ENCODE results near the gene GRIN3A.

DNA sequence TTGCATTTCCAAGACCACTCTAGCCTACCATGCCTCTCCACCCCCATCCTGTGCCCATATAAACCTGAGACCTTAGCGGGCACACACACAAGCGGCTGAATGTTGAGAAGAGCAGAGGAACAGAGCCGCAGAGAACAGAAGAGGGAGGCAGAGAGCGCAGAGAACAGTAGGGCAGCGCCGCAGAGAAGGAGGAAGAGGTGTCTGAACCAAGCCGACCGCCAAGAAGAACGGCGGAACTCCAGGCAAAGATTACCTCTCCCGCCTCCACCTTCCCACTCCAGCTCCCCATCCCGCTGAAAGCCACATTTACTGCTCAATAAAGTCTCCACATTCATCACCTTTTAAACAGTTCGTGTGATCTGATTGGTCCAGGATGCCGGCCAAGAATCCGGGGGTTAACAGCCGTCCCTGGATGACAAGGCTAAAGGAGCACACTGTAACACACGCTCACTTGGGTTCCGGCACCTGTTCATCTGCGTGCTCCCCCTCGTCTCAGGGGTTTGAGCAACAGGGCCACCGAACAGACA is 33.2 kb downstream of the GRIN3A start:
- TF ChIP-seq POLR2A (IDR thresholded peaks at IDR 0.05; ENCODE audit: low read length) (no peak), GATA1 (IDR thresholded peaks at IDR 0.05; ENCODE audit: low read depth, low read length) (no peak)

Measured in erythroblast (primary cell).